Naive thymus-derived CD4-positive, alpha-beta T cell (primary cell): ENCODE results near the gene OR6C2. TPM values are rescaled to one million over a fixed set of nuclear protein-coding genes. Genes with fewer than 3 reads are reported as not detected.
"Not testable (repeated sequence)": the region's sequence is repeated elsewhere in the genome, so short reads cannot be mapped to it uniquely, and the experiment has no call there.

Experiments
- ATAC-seq: fragments of 150-1000 bp; cut with Tn5 transposase; 2 replicates; pipeline ENCODE4 v1.10.0; 2021; ENCODE audit warnings: mild to moderate bottlenecking, moderate library complexity
- CTCF ChIA-PET: fragments of 350-600 bp; sonication (Branson Sonifier 250); formaldehyde crosslinking; loops from one replicate; lab custom pipeline; 2021; ENCODE audit warnings: antibody characterized with exemption; lab: Charles Lee
- POLR2A ChIA-PET: fragments of 350-600 bp; sonication (Branson Sonifier 250); formaldehyde crosslinking; loops from one replicate; lab custom pipeline; 2021; ENCODE audit warnings: antibody characterized with exemption, inconsistent platforms; lab: Charles Lee
- DNase-seq, 9 donors: peaks; one replicate each; pipeline versions ENCODE4 v3.0.0 to v3.0.0-alpha.2; 2020 to 2022; ENCODE audit warnings: mixed read lengths in 1 of 9
- H3K27ac ChIP-seq: one replicate; pipeline ENCODE4 v1.7.0; 2013; ENCODE audit warnings: mild to moderate bottlenecking, low read depth, low read length, moderate library complexity
- H3K27me3 ChIP-seq, 2 donors: one replicate each; pipeline ENCODE4 v1.7.0; 2013; ENCODE audit warnings: low read length in 2 of 2, mild to moderate bottlenecking in 2 of 2, moderate library complexity in 2 of 2; ENCODE audit not compliant: control insufficient read depth in 2 of 2, insufficient read depth in 2 of 2
- H3K36me3 ChIP-seq, 3 experiments: 1 replicate in 2 of 3; 2 replicates in 1 of 3; pipeline ENCODE4 v1.7.0; 2013; ENCODE audit warnings: low read length in 3 of 3, mild to moderate bottlenecking in 3 of 3, moderate library complexity in 1 of 3; ENCODE audit not compliant: insufficient read depth in 3 of 3, control insufficient read depth in 2 of 3
- H3K4me1 ChIP-seq, 2 donors: one replicate each; pipeline ENCODE4 v1.7.0; 2013; ENCODE audit warnings: low read length in 2 of 2, mild to moderate bottlenecking in 2 of 2, moderate library complexity in 1 of 2; ENCODE audit not compliant: control insufficient read depth in 2 of 2, insufficient read depth in 2 of 2
- H3K4me3 ChIP-seq: 2 replicates; pipeline ENCODE4 v1.7.0; 2013; ENCODE audit warnings: mild to moderate bottlenecking, low read length
- H3K9me3 ChIP-seq, 3 experiments: 1 replicate in 2 of 3; 2 replicates in 1 of 3; pipeline ENCODE4 v1.7.0; 2013; ENCODE audit warnings: low read length in 3 of 3; ENCODE audit not compliant: control insufficient read depth in 2 of 3
- H3K27ac Mint-ChIP-seq, 9 donors: one replicate each; pipeline ENCODE4 v1.8.0; 2020 to 2022; ENCODE audit warnings: mixed read lengths in 9 of 9, mild to moderate bottlenecking in 8 of 9, moderate library complexity in 5 of 9, inconsistent platforms in 2 of 9
- H3K27me3 Mint-ChIP-seq, 5 donors: one replicate each; pipeline ENCODE4 v1.8.0; 2021 to 2022; ENCODE audit warnings: mixed read lengths in 5 of 5, mild to moderate bottlenecking in 1 of 5
- H3K36me3 Mint-ChIP-seq, 5 donors: one replicate each; pipeline ENCODE4 v1.8.0; 2020 to 2022; ENCODE audit warnings: mixed read lengths in 5 of 5, mild to moderate bottlenecking in 3 of 5, inconsistent platforms in 1 of 5
- H3K4me1 Mint-ChIP-seq, 7 donors: one replicate each; pipeline ENCODE4 v1.8.0; 2020 to 2022; ENCODE audit warnings: mixed read lengths in 7 of 7, mild to moderate bottlenecking in 3 of 7, inconsistent platforms in 1 of 7
- H3K4me3 Mint-ChIP-seq, 10 donors: one replicate each; pipeline ENCODE4 v1.8.0; 2020 to 2022; ENCODE audit warnings: mild to moderate bottlenecking in 10 of 10, mixed read lengths in 10 of 10, moderate library complexity in 6 of 10, inconsistent platforms in 2 of 10
- H3K9me3 Mint-ChIP-seq, 11 donors: one replicate each; pipeline ENCODE4 v1.8.0; 2020 to 2022; ENCODE audit warnings: mixed read lengths in 11 of 11, mild to moderate bottlenecking in 4 of 11, inconsistent platforms in 1 of 11, moderate library complexity in 1 of 11
- intact Hi-C, 2 donors: fragments of 100-400 bp; cut with micrococcal nuclease; formaldehyde crosslinking; loops; one replicate each; pipeline ENCODE4 v1.15.1; 2023
- polyA plus RNA-seq, 2 donors: library from polyadenylated mRNA; unstranded; fragments of 300-500 nt; fragmentation: Illumina TruSeq; gene quantifications; one replicate each; pipeline ENCODE4 v1.2.3, GENCODE V29; 2021
- total RNA-seq, 6 experiments: library from RNA in 5 of 6; stranded (reverse) in 5 of 6; gene quantifications; 1 replicate in 5 of 6; 2 replicates in 1 of 6; pipeline ENCODE4 v1.2.3 and lab custom pipeline; 2021 to 2026

The OR6C2 gene
- total RNA-seq (not detected), polyA plus RNA-seq (not detected), total RNA-seq (lab: John Stamatoyannopoulos, UW) (not detected)

DNA sequence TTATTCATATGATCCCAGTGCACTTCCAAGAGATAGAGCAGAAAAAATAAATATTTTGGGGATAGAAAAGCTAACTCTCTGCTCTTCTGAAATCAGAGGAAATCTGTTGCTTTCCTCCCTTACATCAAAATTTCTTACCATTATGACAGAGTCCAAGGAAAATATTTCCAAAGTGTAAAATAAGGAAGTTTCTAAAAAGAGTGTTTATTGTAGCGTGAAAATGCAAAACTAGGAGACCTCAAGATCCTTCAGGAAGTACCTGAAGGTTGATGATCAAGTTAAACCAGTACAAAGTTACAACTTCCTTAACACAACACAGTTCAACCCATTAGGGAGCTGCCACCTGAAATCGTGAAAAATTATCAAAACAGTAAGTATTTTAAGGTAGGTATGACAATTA, at the start of gene OR6C2:
TSS of gene OR6C2 (plus strand) at position 301 of the 400 bp plus-strand sequence. CDS start 8,138 bp downstream, outside the sequence.
- CTCF ChIA-PET = no interaction called here
- ATAC-seq (no peak), DNase-seq (no peak)
- no peaks in the 10 kb centered on the region for H3K4me1 Mint-ChIP-seq
- no peaks in the 10 kb centered on the region for H3K4me1 ChIP-seq
- peaks cover 0 to 5% (median 0%) of the 10 kb centered on the region in 5 donors for H3K36me3 Mint-ChIP-seq
- no peak within 1 kb of the TSS for H3K4me3 ChIP-seq
- H3K4me3 Mint-ChIP-seq = no peak within 1 kb of the TSS
- H3K27me3 Mint-ChIP-seq = peaks cover 4 to 47% (median 16%) of the 10 kb centered on the region in 5 donors
- no peak within 1 kb of the TSS for H3K27ac ChIP-seq
- intact Hi-C loops = no loop called here
- POLR2A ChIA-PET = no interaction called here
- no peaks in the 10 kb centered on the region for H3K9me3 ChIP-seq
- H3K9me3 Mint-ChIP-seq = peaks cover 0 to 36% (median 12%) of the 10 kb centered on the region in 11 donors
- no peaks in the 10 kb centered on the region for H3K36me3 ChIP-seq
- H3K27me3 ChIP-seq = no peaks in the 10 kb centered on the region
- H3K27ac Mint-ChIP-seq = no peak within 1 kb of the TSS

DNA sequence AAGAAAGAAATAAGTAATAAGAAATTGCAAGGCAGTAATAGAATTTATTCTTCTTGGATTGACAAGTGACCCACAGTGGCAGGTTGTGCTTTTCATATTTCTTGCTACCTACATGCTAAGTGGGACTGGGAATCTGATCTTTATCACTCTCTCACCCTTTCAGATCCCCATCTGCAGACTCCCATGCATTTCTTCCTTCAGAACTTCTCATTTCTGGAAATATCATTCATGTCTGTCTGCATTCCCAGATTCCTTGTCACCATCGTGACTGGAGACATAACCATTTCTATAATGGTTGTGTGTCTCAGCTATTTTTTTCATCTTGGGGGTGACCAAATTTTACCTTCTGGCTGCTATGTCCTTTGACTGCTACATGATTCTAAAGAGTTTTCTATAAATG, 47.5 kb upstream of the OR6C2 start:
- H3K4me3 Mint-ChIP-seq = no peak overlapping the region
- ATAC-seq (no peak), DNase-seq (no peak)
- intact Hi-C loops = no loop called here
- no peak overlapping the region for H3K27ac Mint-ChIP-seq
- ChIA-PET CTCF (no interaction called here), POLR2A (no interaction called here)
- Histone ChIP-seq H3K4me1 (no peaks in the 10 kb centered on the region), H3K27me3 (no peaks in the 10 kb centered on the region), H3K36me3 (no peaks in the 10 kb centered on the region), H3K4me3 (no peak overlapping the region), H3K27ac (no peak overlapping the region), H3K9me3 (no peaks in the 10 kb centered on the region)
- H3K4me1 Mint-ChIP-seq = no peaks in the 10 kb centered on the region
- H3K9me3 Mint-ChIP-seq = no peaks in the 10 kb centered on the region
- H3K27me3 Mint-ChIP-seq = peaks cover 8 to 48% (median 31%) of the 10 kb centered on the region in 5 donors
- no peaks in the 10 kb centered on the region for H3K36me3 Mint-ChIP-seq

DNA sequence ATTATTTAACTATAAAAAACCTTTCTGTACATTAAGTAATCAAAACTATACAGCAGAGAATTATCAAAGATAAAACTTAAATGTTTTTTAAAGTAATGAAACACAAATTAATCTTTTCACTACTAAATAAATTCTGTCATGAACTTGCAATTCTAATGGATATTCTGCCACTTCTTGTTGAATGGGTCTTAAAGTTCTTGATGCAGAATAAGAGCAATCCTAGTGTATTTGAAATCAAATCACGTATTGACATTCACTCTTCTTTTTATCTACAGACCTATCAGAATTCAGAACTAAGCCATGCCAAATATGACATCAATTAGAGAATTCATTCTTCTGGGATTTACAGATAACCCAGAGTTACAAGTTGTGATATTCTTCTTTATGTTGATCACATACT, 43.6 kb upstream of the OR6C2 start, which contains the start of gene OR6C65:
TSS of gene OR6C65 (plus strand) at position 301 of the 400 bp plus-strand sequence. CDS start at position 301, 0 bp downstream.
- Mint-ChIP-seq H3K4me3 (no peak within 1 kb of the TSS), H3K9me3 (peaks cover 0 to 6% (median 0%) of the 10 kb centered on the region in 11 donors), H3K27me3 (peaks cover 11 to 44% (median 42%) of the 10 kb centered on the region in 5 donors), H3K36me3 (no peaks in the 10 kb centered on the region), H3K4me1 (no peaks in the 10 kb centered on the region), H3K27ac (no peak within 1 kb of the TSS)
- ChIA-PET CTCF (no interaction called here), POLR2A (no interaction called here)
- Histone ChIP-seq H3K9me3 (no peaks in the 10 kb centered on the region), H3K4me3 (no peak within 1 kb of the TSS), H3K36me3 (no peaks in the 10 kb centered on the region), H3K27ac (no peak within 1 kb of the TSS), H3K4me1 (no peaks in the 10 kb centered on the region), H3K27me3 (no peaks in the 10 kb centered on the region)
- DNase-seq = no peak
- intact Hi-C loops = no loop called here
- ATAC-seq = no peak

DNA sequence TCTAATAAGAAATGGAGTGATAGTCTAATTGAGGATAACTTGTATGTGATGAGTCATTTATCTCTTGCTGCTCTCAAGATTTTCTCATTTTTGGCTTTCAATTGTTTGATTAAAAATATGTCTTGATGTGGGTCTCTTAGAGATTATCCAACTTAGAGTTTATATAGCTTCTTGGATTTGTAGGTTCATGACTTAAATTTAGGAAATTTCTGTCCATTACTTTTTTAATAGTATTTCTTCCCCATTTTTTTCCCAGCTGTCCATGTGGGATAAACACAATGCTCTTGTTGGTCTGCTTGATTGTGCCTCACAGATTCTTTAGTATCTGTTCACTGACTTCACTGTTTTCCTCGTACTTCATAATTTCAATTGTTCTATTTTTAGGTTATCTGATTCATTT, 36.0 kb upstream of the OR6C2 start:
- Mint-ChIP-seq H3K4me3 (no peak overlapping the region), H3K27ac (no peak overlapping the region), H3K9me3 (peaks cover 0 to 20% (median 0%) of the 10 kb centered on the region in 11 donors), H3K27me3 (peaks cover 9 to 30% (median 15%) of the 10 kb centered on the region in 5 donors), H3K36me3 (no peaks in the 10 kb centered on the region), H3K4me1 (no peaks in the 10 kb centered on the region)
- intact Hi-C loops = no loop called here
- Histone ChIP-seq H3K27me3 (no peaks in the 10 kb centered on the region), H3K27ac (no peak overlapping the region), H3K4me1 (no peaks in the 10 kb centered on the region), H3K4me3 (no peak overlapping the region), H3K36me3 (no peaks in the 10 kb centered on the region), H3K9me3 (no peaks in the 10 kb centered on the region)
- ATAC-seq (no peak), DNase-seq (no peak)
- ChIA-PET CTCF (no interaction called here), POLR2A (no interaction called here)

DNA sequence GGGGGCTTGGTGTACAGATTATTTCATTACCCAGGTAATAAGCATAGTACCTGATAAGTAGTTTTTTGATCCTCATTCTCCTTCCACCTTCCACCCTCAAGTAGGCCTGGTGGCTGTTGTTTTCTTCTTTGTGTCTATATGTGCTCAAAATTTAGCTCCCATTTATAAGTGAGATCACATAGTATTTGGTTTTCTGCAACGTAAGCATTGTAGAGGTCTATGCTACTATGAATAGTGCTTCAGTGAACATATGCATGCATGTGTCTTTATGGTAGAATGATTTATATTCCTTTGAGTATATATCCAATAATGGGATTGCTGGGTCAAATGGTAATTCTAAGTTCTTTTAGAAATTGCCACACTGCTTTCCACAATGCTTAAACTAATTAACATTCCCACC, 34.7 kb upstream of the OR6C2 start:
- H3K36me3 ChIP-seq, H3K4me3 ChIP-seq, H3K4me3 Mint-ChIP-seq, H3K4me1 Mint-ChIP-seq, H3K27me3 ChIP-seq, DNase-seq, POLR2A ChIA-PET, H3K27ac Mint-ChIP-seq, H3K4me1 ChIP-seq, intact Hi-C loops, H3K36me3 Mint-ChIP-seq, CTCF ChIA-PET, H3K27ac ChIP-seq, H3K9me3 ChIP-seq, ATAC-seq: not testable (repeated sequence)
- H3K27me3 Mint-ChIP-seq = peaks cover 11 to 22% (median 15%) of the 10 kb centered on the region in 5 donors
- H3K9me3 Mint-ChIP-seq = peaks cover 0 to 14% (median 0%) of the 10 kb centered on the region in 11 donors

DNA sequence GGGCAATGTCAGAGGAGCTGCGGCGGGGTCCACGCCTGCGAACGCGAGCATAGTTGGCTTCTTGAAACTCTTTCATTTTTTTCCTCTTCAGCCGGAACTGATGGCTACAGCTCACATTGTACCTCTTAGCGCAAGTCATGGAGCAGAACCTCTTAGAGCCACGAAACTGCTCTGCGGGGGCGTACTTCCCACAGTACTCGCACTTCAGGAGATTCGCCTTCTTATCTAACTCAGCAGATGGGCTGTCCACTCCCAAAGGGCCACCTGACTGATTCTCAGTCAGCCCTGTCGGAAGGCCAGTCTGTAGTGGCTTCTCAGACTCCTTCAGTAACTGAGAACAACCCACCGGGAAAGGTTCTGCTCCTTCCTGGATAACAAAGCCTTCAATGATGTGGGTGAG, 31.7 kb upstream of the OR6C2 start:
- H3K4me1 ChIP-seq, H3K36me3 ChIP-seq, DNase-seq, H3K36me3 Mint-ChIP-seq, H3K9me3 ChIP-seq, H3K27me3 ChIP-seq, ATAC-seq, H3K27ac Mint-ChIP-seq, H3K4me3 Mint-ChIP-seq, H3K4me1 Mint-ChIP-seq, H3K27ac ChIP-seq, POLR2A ChIA-PET, intact Hi-C loops, CTCF ChIA-PET, H3K4me3 ChIP-seq: not testable (repeated sequence)
- H3K9me3 Mint-ChIP-seq = peaks cover 0 to 12% (median 0%) of the 10 kb centered on the region in 11 donors
- peaks cover 29 to 40% (median 37%) of the 10 kb centered on the region in 5 donors for H3K27me3 Mint-ChIP-seq
